Osteocyte (in vitro differentiated cells): ENCODE measurements around the gene CPXM1. TPM values are rescaled to one million over a fixed set of nuclear protein-coding genes. Genes with fewer than 3 reads are reported as not detected.
A peak's percentile ranks its signal among the peaks of the same experiment; 100 is the strongest.

Experiments
- DNase-seq: peaks from one replicate; pipeline ENCODE4 v3.0.0; 2021; ENCODE audit warnings: mixed read lengths; ENCODE audit not compliant: unreplicated experiment; ENCODE audit errors: extremely low spot score
- H3K27ac Mint-ChIP-seq: one replicate; pipeline ENCODE4 v1.8.0; 2021; ENCODE audit warnings: mild to moderate bottlenecking, mixed read lengths; ENCODE audit not compliant: unreplicated experiment
- H3K27me3 Mint-ChIP-seq: one replicate; pipeline ENCODE4 v1.8.0; 2021; ENCODE audit warnings: mixed read lengths; ENCODE audit not compliant: unreplicated experiment
- H3K36me3 Mint-ChIP-seq: one replicate; pipeline ENCODE4 v1.8.0; 2021; ENCODE audit warnings: mixed read lengths; ENCODE audit not compliant: unreplicated experiment
- H3K4me1 Mint-ChIP-seq: one replicate; pipeline ENCODE4 v1.8.0; 2021; ENCODE audit warnings: mixed read lengths; ENCODE audit not compliant: unreplicated experiment
- H3K4me3 Mint-ChIP-seq: one replicate; pipeline ENCODE4 v1.8.0; 2021; ENCODE audit warnings: mild to moderate bottlenecking, moderate library complexity, mixed read lengths; ENCODE audit not compliant: unreplicated experiment
- H3K9me3 Mint-ChIP-seq: one replicate; pipeline ENCODE4 v1.8.0; 2021; ENCODE audit warnings: mixed read lengths; ENCODE audit not compliant: unreplicated experiment
- CTCF ChIP-seq: fragments of 200-600 bp; sonication (generic); IDR thresholded peaks from 2 replicates; pipeline ENCODE4 v1.5.0; 2021; ENCODE audit warnings: antibody characterized with exemption, mild to moderate bottlenecking, moderate library complexity
- total RNA-seq: library from RNA; stranded (reverse); gene quantifications from 2 replicates; pipeline ENCODE4 v1.2.1, GENCODE V29; 2021

CPXM1 gene
- total RNA-seq, 1 donor from 2014 or later: 84.0 TPM

- Mint-ChIP-seq H3K4me3 (no peak overlapping the region), H3K27me3 (peaks cover 35% of the 10 kb centered on the region), H3K36me3 (peaks cover 6% of the 10 kb centered on the region), H3K27ac (no peak overlapping the region), H3K4me1 (peaks cover 17% of the 10 kb centered on the region), H3K9me3 (no peaks in the 10 kb centered on the region)
- no peak for TF ChIP-seq CTCF
- DNase-seq: peak; percentile 34
Observed at GRCh38 chr20:2805689-2806350, 5.4 kb upstream of the CPXM1 start.

- Mint-ChIP-seq H3K27ac (no peak overlapping the region), H3K9me3 (no peaks in the 10 kb centered on the region), H3K4me3 (no peak overlapping the region), H3K4me1 (peaks cover 20% of the 10 kb centered on the region), H3K36me3 (peaks cover 6% of the 10 kb centered on the region), H3K27me3 (peaks cover 35% of the 10 kb centered on the region)
- DNase-seq: peak; percentile 81
- TF ChIP-seq CTCF: no peak
Observed at GRCh38 chr20:2804852-2805688, 4.6 kb upstream of the CPXM1 start.

GRCh38 chr20:2804041-2804828, 3.8 kb upstream of the CPXM1 start:
- Mint-ChIP-seq H3K27ac (no peak overlapping the region), H3K4me3 (no peak overlapping the region), H3K27me3 (peaks cover 35% of the 10 kb centered on the region)

GRCh38 chr20:2801286-2801728, 880 bp upstream of the CPXM1 start:
- no peak for TF ChIP-seq CTCF
- Mint-ChIP-seq H3K27me3 (peaks cover 19% of the 10 kb centered on the region), H3K36me3 (peaks cover 4% of the 10 kb centered on the region), H3K9me3 (no peaks in the 10 kb centered on the region), H3K4me3 (peak overlapping the region; percentile 81), H3K4me1 (peaks cover 34% of the 10 kb centered on the region), H3K27ac (peak overlapping the region; percentile 79)
- no peak for DNase-seq

More at GRCh38 chr20:2804041-2804828, 3.8 kb upstream of the CPXM1 start:
- TF ChIP-seq CTCF: no peak
- Mint-ChIP-seq H3K4me1 (peaks cover 29% of the 10 kb centered on the region), H3K36me3 (peaks cover 6% of the 10 kb centered on the region), H3K9me3 (no peaks in the 10 kb centered on the region)
- peak; percentile 21 for DNase-seq
